ENCODE measurements around the gene DHX38.

The DHX38 gene

DNA sequence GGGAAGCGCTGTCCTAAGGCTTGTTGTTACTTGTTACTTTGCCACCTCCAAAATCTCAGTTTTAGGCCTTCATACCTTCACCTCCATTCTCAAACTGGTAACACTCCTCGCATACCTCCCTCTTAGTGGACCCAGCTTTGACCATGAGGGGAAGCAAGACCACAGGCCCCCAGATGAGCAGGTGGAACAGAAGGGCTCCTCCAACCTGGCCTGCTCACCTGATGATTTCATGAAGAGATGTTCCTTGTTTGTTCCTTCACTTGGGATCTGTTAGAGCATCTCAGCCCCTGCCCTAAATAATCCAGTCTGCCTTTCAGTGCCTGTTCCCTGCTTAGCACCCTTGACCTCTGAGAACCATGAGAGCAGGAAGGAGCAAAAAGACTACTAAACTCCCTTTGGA, 28.7 kb downstream of the DHX38 start:
- FAIRE-seq (no peak), DNase-seq (ENCODE audit: insufficient read length, low spot score) (no peak)
- TF ChIP-seq CTCF (IDR thresholded peaks at IDR 0.05; ENCODE audit: insufficient read depth, missing control alignments) = no peak

DNA sequence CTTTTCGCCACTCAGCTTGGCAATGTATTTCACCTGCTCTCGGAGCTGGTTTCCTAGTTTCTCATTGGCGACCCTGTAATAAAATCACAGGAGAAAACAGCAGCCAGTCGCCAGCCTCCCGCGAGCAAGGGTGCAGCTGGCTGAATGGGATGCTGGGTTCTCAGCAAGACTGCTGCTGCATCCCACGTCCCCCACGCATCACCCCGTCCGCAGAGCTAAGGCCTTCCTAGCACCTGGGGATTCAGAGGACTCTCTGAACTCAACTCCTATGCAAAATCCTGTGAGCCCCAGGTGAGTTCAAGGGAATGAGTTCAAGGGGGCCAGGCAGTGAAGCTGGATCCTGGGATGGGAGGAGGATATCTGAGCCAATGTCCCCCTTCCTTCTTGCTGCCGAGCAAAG, 29.3 kb downstream of the DHX38 start:
- no peak for TF ChIP-seq CTCF (IDR thresholded peaks at IDR 0.05; ENCODE audit: insufficient read depth, missing control alignments)

DNA sequence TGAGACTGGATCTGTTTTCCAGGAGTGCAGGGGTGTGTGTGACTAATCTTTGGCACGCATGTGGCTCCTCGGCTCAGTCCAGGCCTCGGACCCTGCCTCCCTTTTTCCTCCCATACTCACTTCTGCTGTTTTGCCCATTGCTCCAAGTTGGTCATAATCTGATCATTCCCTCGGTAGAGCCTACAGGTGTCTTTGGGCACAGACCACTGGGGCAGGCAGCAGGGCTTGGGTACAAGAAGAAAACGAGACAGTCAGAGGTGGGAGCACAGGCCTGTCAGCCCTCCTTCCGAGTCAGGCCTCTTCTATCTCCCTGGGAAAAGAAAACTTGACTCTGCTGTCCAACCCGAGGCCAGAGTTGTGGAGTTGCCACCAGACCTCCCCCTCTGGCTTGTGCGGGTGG, 29.8 kb downstream of the DHX38 start:
- FAIRE-seq = no peak
- DNase-seq (ENCODE audit: insufficient read length, low spot score) = no peak

More for the DNA sequence above, 29.3 kb downstream of the DHX38 start:
- no peak for DNase-seq (ENCODE audit: insufficient read length, low spot score)
- no peak for FAIRE-seq

DNA sequence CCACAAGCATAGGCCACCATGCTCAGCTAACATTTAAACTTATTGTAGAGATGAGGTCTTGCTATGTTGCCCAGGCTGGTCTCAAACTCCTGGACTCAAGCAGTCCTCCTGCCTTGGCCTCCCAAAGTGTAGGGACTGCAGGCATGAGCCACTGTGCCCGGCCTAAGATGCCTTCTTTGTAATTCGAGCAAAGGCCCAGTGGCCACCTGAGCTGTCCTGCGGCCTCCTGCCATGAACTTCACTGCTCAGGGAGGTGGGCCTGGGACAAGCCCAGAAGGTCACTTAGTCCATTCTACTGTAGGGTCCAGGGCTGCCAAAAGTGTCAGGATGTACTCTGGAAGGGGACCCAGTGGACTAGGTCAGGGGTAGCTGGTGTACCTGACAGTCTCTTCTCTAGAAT, 30.5 kb downstream of the DHX38 start:
- FAIRE-seq = no peak
- DNase-seq (ENCODE audit: insufficient read length, low spot score) = no peak
- TF ChIP-seq CTCF (IDR thresholded peaks at IDR 0.05; ENCODE audit: insufficient read depth, missing control alignments) = no peak

More for the DNA sequence above, 29.8 kb downstream of the DHX38 start:
- no peak for TF ChIP-seq CTCF (IDR thresholded peaks at IDR 0.05; ENCODE audit: insufficient read depth, missing control alignments)

GRCh38 chr16:72124761-72125634, 31.4 kb downstream of the DHX38 start:
- FAIRE-seq (no peak), DNase-seq (ENCODE audit: insufficient read length, low spot score) (peak; percentile 30)
- peak; percentile 84 for TF ChIP-seq CTCF (IDR thresholded peaks at IDR 0.05; ENCODE audit: insufficient read depth, missing control alignments)

DNA sequence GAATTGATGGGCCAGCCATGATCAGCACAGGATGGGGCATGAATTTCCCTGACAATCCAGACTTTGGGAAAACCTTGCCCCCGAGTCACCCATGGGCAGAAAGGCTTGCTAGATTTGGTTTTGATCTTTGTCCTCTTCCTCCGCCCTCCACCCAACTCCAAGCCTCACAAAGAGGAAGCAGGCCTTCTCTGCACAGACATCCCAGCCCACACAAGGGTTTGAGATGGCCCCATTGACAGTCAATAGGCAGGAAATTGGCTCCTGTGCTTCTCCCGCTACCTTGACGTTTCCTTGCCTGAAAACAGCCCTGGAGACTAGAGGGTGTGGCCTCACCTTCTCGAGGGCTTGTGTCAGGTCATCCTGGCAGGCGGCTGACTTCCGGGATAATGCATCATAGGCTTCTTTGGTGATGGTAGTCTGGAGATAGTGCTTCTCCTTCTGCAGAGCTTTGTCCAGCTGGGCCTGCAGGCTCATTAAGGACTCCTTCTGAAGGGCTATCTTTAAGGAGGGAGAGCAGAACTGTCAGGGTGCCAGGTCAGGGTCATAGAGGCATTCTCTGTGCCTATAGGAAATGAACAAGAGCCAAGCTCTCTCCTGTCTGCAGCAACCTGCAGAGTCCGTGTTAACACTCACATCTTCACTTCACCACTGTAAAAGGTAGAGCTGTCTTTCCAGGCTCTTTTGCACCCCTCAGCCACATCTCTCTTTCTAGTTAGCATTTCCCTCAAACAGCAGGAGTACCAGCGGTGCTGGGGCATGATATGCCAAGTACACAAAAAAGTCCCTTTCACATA, 32.2 kb downstream of the DHX38 start:
- FAIRE-seq (no peak), DNase-seq (ENCODE audit: insufficient read length, low spot score) (no peak)
- TF ChIP-seq CTCF (IDR thresholded peaks at IDR 0.05; ENCODE audit: insufficient read depth, missing control alignments) = no peak

GRCh38 chr16:72126429-72126765, 32.8 kb downstream of the DHX38 start:
- TF ChIP-seq CTCF (IDR thresholded peaks at IDR 0.05; ENCODE audit: insufficient read depth, missing control alignments) = no peak
- no peak for DNase-seq (ENCODE audit: insufficient read length, low spot score)
- FAIRE-seq = no peak
